ENCODE data around the gene WDR27.

WDR27 gene

DNA sequence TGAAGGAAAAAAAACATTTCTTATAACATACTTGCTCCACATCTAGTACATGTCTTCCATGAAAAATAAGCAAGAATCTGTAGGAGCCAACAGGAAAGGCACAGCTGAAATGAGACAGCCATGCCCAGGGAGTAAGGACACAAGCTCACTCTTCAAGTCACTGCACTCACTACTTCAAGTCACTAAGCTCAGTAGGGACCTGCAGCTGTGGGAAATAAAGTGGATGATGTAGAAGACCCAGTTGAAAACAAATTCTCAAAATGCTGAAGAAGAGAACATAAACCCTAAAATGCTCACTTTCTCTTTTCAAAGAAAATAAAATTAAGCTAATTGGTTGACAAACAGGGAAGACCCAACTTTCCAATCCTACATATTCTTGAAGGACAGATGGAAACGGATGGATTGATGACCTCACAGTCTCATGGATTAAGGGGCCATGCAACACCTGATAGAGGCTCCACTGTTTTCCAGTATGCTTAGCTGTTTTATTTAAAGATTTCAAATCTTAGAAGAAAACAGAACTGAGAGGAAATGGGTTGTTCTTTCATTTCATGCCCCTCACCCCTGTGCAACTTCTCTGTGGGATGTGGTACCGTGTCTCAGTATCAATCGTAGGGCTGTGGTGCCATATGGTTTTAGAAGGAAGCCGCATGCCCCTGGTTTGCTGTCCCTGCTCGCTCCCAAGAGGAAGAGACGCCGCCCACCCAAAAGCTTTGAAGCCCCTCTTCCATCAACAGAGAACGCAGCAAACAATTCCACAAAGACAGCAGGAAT, 133.3 kb downstream of the WDR27 start:
- DNase-seq (ENCODE audit: low read depth in 2 of 2, low spot score in 1 of 2): no peak

DNA sequence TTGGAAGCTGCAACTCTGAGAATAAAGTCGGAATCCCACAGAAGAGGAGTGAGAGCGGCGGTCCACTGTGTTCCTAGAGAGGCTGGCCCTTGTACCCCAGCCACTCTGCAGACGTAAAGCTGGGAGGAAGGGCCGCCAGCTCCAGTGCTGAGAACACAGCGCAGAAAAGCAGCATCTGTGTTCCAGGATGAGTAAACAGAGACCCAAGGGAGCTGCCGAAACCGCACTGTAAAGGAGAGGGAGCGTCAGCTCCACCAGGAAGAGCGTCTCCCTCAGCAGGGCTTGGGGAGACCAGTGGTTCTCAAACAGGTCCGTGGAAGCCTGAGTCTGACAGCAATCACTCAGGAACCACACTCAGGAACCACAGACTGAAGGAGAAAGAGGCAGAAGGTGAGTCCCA, 134.0 kb downstream of the WDR27 start:
- no peak for DNase-seq (ENCODE audit: low read depth in 2 of 2, low spot score in 1 of 2)

DNA sequence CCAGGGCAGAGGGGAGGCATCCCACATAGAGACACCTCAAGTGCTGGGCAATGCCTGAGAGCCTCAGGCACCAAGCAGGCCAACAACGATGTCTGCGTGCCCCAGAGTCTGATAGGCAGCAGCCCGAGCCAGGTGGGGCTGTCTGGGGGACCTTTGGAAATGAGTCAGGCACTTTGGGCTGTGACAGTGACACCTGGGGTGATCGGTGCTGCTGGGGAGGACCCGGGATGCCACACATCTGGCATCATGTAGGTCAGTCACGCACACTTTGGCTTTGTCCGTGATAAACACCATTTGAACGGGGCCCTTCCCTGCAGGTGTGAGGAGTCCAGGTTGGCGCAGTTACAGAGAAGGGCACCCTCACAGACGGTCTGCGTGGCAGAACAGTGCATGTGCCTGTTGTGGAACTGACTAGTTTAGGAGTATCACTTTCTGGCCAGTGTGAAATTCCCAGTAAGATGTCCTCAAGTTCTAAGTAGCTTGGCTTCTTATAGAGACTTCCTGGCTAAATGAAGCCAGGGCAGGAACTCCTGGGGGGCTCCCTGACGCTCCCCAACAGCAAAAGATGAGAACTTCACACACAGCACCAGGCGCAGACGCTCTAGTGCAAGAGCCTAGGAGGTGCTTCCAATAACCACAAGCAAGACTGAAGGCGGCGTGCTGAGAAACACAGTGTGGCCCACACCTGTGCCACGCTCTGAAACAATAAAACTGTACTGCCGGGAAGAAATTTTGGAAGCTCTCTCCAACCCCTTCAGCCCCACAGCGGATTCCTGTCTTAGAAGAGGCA, 134.7 kb downstream of the WDR27 start:
- DNase-seq (ENCODE audit: low read depth in 2 of 2, low spot score in 1 of 2): no peak

DNA sequence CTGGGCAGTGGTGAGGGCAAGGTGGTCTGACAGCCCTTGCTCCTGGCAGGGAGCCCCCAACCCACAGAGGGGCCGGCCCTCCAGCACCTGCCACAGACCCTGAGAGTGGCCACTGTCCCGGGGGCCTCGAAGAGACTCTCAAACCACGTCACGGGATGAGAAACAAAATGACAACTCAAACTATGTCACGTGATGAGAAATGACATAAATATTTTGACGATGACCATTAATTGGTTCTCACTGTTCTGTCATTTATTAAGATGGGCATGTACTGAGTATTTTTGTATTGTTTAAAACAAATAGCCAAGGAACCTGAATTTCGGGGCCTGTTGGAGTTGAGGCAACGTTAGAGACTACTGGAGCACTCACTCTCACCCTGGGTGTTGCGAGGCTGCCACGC, 135.5 kb downstream of the WDR27 start:
- no peak for DNase-seq (ENCODE audit: low read depth in 2 of 2, low spot score in 1 of 2)

DNA sequence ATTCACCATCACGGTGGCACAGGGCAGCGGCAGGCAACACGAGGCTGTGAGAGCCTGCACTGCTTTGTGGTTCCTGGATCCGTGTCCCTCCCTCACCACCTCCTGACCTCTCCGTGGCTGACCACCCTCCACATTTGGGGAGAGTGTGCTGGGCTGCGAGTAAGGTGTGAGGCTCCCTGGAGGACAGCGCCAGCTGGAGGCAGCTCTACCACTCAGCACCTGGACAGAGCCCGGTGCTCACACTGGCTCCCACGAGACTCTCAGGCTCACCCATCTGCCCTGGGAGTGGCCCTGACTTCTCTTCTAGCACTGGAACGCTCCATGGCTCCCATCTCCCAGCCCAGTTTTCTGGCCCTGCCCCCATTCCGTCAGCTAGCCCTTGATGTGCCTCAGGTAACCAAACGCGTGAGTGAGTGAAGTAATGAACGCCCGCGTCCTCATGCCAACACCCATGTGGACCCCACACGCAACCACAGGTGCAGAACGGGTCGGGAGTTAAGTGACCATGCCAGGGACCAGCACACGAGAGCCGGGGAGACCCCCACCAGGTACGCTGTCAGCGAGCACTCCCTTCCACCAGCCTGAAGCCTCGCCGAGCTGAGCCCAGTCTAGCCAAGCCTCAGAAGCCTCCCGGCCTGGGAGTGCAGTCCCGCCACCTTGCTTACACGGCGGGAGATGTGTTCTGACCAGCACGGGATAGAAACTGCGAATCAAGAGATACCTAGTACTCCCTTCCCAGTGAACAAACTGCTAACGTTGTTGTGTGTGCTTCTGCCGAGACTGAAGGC, 137.2 kb downstream of the WDR27 start:
- no peak for DNase-seq (ENCODE audit: low read depth in 2 of 2, low spot score in 1 of 2)

DNA sequence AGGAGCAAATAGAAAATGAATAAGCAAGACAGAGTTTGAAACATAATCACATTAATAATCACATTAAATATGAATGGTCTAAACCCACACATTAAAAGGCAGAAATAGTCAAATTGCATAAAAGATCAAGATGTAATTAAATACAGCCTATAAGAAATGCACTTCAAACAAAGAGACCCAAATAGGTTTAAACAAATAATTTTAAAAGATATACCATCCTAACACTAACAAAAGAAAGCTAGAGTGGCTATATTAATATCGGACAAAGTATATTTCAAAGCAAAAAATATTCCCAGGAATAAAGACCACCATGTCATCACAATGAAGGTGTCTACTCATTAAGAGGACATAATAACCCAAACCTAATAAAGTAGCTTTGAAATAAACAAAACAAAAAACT, 140.2 kb downstream of the WDR27 start:
- DNase-seq (ENCODE audit: low read depth in 2 of 2, low spot score in 1 of 2): no peak

DNA sequence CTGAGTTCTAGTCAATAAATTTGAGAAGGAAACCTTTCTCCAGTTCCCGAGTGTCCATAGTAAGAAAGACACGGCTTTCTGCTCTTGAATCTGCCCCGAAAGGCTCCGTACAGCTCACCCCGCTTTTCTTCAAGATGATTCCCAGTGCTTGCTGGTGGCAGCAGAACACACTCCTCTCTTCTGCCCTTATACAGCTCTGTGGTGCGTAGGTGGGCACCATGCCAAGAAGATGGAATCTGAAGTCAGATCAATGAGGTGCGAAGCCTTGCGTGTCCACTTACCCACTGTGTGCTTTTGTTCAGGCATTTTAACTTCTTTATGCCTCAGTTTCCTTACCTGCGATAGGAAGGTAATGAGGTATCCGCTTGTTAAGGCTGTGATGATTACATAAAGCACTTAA, 142.2 kb downstream of the WDR27 start:
- DNase-seq (ENCODE audit: low read depth in 2 of 2, low spot score in 1 of 2): no peak

DNA sequence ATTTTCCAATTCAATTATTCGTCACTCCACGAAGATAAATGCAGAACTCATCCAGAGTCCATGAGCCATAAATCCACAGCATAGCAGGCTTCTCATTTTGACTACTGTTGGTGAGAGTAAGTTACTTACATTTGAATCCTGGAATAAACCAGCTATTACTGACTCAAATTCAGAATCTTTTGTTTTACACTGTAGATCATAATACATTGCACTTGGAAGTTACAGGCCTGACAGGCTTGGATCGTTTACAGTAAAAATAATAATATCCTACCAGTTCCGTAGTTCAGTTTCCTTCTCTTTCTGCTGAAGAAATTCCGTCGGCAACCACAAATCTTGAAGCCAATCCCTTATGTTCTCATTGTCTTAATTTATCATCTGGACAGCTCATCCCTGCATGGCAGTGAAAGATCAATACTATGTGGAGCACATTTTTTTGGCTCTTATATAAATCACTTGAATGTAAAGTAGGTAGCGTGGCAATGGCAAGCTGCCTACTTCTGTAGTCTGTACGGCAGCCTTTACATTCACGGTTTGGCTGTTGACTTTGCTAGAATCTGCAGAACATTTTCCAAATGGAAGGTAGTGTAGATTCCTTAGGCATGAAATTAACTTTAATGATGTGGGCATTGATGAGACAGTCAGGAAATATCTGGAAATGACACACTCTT, 142.9 kb downstream of the WDR27 start:
- no peak for DNase-seq (ENCODE audit: low read depth in 2 of 2, low spot score in 1 of 2)

DNA sequence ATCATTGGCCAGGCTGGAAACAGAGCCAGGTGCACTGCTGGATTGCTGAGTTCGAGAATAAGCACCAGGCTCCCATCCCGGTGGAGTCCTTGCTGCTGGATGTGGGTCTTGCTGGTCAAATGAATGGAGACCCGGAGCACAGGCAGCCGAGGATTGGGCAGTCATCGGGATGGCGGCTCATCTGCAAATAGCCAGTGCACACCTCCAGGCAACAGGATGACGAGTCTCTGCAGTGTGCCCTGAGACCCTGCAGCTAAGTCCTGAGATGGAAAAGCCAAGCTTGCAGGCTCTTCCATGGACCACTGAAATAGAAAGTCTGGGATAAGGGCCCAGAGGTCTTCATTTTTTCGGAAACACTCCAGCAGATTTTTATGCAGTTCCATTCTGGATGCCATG, 143.5 kb downstream of the WDR27 start:
- DNase-seq (ENCODE audit: low read depth in 2 of 2, low spot score in 1 of 2): no peak

DNA sequence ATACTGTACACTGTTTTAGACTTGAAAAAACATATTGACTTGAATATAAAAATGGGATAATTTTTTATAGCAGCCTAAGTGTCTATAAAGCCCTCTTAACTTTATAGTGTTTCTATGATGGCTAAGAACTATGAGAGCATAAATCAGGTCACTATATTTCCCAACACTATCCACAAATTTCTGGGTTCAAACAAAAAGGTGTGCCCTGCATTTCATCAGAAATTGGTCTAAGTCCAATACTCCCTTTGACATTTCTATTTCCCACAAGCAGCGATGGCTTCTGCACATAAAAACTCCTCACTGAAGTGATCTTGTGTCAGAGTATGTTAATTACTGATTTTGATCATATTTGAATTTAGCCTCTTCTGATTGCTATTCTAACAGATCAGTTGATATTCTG, 143.9 kb downstream of the WDR27 start:
- DNase-seq (ENCODE audit: low read depth in 2 of 2, low spot score in 1 of 2): no peak

DNA sequence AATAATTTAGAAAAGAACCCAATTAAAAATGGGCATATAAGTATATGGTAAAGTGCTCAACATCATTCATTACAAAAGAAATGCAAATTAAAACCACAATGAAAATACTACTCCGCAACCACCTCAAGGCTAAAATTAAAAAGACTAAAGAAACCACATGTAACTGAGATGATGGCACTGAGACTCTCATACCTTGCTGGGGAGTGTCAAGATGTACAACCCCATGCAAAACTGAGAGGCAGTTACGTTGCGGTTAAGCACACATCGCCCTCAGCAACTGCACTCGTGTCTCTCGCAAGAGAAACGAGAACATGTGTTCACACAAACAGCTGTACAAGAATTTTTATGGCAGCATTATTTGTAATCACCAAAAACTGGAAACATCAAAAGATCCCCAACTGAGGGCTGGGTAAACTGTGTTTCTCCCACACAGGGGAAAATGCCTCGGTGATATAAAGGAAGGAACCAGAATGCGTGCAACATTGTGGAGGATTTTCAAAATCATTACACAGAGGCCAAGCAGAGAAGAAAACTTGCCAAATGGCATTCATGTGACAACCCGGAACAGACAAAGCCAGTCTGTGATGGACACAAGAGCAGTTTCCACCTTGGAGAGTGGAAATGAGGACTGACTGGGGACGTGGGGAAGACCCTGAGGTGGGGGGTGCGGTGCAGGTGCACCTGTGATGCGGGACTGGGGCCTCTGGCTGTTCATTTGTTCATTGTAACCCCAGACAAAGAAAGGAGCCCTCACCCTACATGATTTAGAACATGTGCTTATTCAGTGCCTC, 144.9 kb downstream of the WDR27 start:
- DNase-seq (ENCODE audit: low read depth in 2 of 2, low spot score in 1 of 2): no peak

DNA sequence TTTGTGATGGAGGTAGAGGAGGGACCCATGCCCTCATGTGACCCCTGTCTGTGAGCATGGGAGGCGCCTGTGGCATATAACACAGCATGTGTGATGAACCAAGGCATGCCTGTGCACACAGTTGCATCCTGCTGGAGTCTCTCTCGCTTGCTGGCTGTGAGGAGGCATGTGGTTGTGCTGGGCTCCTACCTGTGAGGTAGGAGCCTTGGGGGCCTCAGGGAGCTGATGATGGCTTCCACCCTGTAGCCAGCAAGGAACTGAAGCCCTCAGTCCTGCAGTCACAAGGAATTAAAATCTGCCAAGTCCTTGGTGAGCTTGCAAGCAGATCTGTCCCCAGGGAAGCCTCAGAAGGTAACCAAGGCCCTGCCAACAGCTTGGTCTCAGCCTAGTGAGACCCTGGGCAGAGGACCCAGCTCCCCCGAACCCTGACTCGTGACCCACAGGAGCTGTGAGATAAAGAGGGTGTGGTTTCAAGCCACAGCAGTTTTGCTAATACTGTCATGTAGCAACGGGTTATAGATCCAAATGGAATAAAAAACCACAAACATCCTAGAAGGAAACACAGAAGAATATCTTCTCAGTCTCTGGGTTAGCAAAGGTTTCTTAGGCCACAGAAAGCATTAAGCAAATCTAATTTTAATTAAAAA, 145.7 kb downstream of the WDR27 start:
- no peak for DNase-seq (ENCODE audit: low read depth in 2 of 2, low spot score in 1 of 2)

DNA sequence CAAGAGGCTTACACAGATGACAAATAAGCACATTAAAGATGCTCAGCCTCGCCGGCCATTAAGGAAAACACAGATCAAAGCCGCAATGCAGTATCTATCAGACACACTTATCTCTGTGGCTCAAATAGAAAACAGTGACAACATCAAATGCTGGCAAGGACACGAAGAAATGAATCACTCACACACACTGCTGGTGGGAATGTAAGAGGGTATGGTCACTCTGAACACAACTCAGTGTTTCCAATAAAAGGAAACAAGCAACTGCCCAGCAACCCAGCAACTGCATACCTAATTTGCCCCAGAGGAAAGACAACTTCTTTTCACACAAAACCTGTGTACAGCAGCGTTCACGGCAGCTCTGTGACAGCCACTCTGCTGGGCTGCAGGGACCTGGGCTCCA, 155.8 kb downstream of the WDR27 start:
- no peak for DNase-seq (ENCODE audit: low read depth in 2 of 2, low spot score in 1 of 2)

DNA sequence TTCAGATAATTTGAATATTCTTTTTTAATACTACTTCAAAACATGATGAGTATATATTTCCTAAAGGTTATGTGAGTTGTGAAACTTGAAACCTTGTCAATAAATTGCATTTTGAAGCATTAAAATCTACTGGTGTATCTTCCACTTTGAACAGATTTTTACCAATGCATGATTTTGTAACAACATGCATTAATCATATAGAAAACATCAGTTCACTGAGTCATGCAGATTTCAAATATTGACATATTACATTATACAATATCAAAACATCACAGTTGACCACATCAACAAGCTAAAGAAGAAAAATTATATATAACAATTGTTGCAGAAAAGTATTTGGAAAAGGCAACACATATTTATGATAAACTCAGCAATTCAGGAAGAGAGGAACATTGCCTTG, 158.1 kb downstream of the WDR27 start:
- DNase-seq (ENCODE audit: low read depth in 2 of 2, low spot score in 1 of 2): no peak

DNA sequence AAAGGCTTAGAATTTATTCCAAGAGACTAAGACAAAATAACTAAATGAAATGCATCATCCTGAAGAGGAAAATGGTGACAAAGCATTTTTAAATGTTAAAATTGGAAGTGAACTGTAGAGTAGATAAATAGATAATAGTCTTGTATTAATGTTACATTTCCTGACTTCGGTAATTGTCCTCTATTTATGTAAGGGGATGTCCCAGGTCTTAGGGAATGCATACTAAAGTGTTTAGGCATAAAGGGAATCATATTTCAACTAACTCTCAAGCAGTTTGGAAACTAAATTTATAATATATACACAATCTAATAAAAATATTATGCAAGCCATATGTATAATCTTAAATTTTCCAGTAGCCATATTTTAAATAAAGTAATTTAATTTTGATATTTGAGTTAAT, 159.3 kb downstream of the WDR27 start:
- no peak for DNase-seq (ENCODE audit: low read depth in 2 of 2, low spot score in 1 of 2)

DNA sequence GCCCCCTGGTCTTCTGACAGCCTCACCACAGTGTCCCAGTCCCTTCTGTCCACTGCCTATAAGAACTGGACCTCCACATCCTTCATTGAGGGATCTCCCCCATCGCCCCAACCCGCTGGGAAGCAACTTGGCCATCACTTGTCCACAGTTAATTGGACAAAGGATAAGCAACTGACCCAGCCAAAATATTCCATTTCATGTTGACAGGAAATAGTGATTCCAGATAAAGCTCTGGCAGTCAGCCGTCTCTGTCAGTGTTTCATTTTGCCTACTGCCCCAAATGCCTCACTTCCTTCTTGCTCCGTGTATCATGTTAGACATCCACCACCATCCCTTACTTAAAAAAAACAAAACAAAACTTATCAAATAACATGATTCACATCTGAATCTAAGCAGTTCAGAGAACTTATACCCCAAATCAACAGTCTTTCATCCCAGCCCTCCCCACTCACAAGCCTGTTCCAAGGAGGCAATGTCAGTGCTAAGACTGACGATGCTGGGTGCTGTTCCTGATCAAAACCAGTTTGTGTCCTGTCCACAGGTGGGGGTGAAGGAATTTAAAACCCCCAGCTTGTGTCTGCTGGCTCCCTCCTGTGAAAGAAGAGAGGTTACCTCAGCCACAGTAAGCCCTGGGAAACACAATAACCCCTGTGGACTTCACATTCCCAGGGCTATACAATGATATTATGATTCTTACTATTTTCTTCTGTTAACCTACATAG, 162.5 kb downstream of the WDR27 start:
- no peak for DNase-seq (ENCODE audit: low read depth in 2 of 2, low spot score in 1 of 2)

DNA sequence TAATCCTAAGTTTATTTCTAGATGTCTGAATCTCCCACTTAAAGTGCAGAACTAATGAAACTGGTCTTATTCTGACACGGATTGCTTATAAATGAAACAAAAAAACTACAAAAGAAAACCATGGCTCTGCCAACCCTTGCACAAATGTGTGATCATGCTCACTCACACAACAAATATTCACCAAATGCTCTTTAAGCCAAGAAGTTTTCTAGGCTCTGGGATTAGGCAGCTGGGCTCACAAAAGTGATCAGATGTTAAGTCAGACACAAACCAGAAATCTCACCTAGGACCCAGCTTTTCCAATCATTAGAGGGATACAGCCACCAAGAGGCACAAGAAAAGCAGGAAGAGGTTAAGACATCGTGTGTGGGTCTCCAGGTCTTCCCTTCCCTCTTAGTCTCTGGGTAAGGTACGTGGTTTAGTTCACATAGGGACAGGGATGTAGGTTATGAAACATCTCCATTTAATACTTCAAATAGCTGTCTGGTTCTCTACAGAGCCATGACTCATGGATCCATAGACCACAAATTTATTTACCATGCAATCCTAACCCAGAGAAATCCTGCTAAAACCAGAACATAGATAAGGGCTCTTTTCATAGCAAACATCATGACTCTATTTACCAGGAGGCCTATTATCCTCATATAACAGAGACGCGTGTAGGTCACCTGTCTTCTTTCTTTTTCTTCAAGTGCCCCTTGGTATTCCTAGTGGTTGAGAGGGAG, 165.2 kb downstream of the WDR27 start:
- no peak for DNase-seq (ENCODE audit: low read depth in 2 of 2, low spot score in 1 of 2)

DNA sequence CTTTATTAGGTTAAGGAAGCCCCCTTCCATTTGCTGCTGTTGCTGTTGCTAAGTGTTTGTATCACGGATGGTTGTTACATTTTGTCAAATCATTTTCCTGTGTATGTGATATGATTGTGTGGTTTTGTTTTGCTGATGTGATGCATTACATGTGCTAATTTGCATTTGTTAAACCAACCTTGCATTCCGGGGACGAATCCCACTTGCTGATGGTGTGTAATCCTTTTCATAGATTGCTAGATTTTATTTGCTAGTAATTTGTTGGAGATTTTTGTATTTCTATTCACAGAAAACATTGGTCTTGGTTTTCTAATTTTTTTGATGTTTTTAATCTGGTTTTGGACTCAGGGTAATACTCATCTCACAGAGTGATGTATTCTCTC, 167.8 kb downstream of the WDR27 start:
- DNase-seq (ENCODE audit: low read depth in 2 of 2, low spot score in 1 of 2): no peak
